ENCODE results near the gene SDS. TPM values are rescaled to one million over a fixed set of nuclear protein-coding genes. Genes with fewer than 3 reads are reported as not detected.

The SDS gene
- total and polyA plus RNA-seq, 2 of the 13 experiments (the other 11 are each of a cell fraction or from before 2014, with no cell fraction given): not detected

DNA sequence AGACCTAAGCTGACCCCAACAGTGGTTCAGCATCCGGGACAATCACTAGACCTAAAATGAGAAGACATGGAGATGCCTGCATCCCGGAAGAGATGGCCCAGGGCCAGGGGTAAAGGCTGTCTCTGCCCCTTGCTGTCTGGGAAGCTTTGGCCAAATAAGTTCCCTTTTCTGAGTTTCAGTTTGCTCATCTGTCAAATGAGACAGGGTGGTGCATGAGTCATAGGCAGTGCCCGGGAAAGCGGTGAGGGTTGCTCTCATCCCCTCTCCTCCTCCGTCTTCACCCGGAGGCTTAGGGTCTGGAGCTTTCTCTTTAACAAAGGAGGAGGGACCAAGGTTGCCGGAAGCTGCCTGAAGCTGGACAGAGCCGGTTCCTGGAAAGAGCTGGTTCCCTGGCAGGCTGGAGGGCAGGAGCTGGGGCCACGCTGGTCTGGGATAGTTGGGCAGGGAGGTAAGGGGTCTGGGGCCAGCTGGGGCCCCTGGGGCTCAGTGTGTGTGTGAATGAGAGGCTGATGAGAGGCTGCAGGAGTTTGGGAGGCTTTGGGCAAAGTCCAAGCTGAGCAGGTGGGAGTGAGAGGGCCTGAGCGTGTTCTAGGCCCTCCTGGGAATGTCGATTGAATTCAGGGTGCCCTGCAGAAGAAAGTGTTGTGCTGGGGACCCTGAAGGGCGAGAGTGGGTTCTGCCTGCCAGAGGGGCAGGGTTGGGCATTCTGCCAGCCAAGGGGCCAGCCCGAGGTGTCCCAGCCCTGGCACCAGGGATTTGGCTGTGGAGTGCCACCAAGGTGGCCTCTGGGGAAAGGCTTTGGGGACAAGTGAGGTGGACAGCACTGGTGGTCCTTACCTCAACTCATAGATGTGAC is 18.6 kb upstream of the SDS start, which contains the start of gene SDSL (continued):
- TF ChIP-seq, protein P1, sequence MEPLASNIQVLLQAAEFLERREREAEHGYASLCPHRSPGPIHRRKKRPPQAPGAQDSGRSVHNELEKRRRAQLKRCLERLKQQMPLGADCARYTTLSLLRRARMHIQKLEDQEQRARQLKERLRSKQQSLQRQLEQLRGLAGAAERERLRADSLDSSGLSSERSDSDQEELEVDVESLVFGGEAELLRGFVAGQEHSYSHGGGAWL (CRISPR knock-in tag; IDR thresholded peaks at IDR 0.05): 0 out of 2 replicates have a peak, but pooled peaks have one; percentile 1
- TF ChIP-seq, protein P2, sequence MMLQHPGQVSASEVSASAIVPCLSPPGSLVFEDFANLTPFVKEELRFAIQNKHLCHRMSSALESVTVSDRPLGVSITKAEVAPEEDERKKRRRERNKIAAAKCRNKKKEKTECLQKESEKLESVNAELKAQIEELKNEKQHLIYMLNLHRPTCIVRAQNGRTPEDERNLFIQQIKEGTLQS (CRISPR knock-in tag; IDR thresholded peaks at IDR 0.05): 0 out of 2 replicates have a peak, but pooled peaks have one; percentile 42
- TF ChIP-seq EHMT2 (IDR thresholded peaks at IDR 0.05; ENCODE audit: borderline replicate concordance, low read depth, low read length) (no peak), SMC3 (IDR thresholded peaks at IDR 0.05; ENCODE audit: low read length) (no peak), ZNF10 (CRISPR knock-in tag; IDR thresholded peaks at IDR 0.05; ENCODE audit: borderline replicate concordance, low read depth) (no peak), ELF1 (CRISPR knock-in tag; IDR thresholded peaks at IDR 0.05) (peak; percentile 65; the same call in 1 of the 2 replicates), BCL6 (CRISPR knock-in tag; IDR thresholded peaks at IDR 0.05) (peak; percentile 96), NFRKB (IDR thresholded peaks at IDR 0.05) (no peak), POLR2G (IDR thresholded peaks at IDR 0.05; ENCODE audit: low read depth, low read length) (peak; percentile 65), ZFX (CRISPR knock-in tag; IDR thresholded peaks at IDR 0.05; ENCODE audit: low read depth) (peak; percentile 57; the same call in 1 of the 2 replicates), SATB2 (CRISPR knock-in tag; IDR thresholded peaks at IDR 0.05) (no peak), ZNF781 (CRISPR knock-in tag; IDR thresholded peaks at IDR 0.05; ENCODE audit: borderline replicate concordance, not compliant biosample characterization) (peak; percentile 18), SKI (IDR thresholded peaks at IDR 0.05; ENCODE audit: partially characterized antibody) (no peak), ZNF75D (CRISPR knock-in tag; IDR thresholded peaks at IDR 0.05; ENCODE audit: borderline replicate concordance) (no peak), RBAK (CRISPR knock-in tag; IDR thresholded peaks at IDR 0.05) (no peak), ZNF326 (CRISPR knock-in tag; IDR thresholded peaks at IDR 0.05; ENCODE audit: borderline replicate concordance) (no peak), ZNF629 (CRISPR knock-in tag; conservative IDR thresholded peaks at IDR 0.05) (no peak)
- TF ChIP-seq, protein P3, sequence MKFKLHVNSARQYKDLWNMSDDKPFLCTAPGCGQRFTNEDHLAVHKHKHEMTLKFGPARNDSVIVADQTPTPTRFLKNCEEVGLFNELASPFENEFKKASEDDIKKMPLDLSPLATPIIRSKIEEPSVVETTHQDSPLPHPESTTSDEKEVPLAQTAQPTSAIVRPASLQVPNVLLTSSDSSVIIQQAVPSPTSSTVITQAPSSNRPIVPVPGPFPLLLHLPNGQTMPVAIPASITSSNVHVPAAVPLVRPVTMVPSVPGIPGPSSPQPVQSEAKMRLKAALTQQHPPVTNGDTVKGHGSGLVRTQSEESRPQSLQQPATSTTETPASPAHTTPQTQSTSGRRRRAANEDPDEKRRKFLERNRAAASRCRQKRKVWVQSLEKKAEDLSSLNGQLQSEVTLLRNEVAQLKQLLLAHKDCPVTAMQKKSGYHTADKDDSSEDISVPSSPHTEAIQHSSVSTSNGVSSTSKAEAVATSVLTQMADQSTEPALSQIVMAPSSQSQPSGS (CRISPR knock-in tag; IDR thresholded peaks at IDR 0.05): no peak
- TF ChIP-seq, protein P4, sequence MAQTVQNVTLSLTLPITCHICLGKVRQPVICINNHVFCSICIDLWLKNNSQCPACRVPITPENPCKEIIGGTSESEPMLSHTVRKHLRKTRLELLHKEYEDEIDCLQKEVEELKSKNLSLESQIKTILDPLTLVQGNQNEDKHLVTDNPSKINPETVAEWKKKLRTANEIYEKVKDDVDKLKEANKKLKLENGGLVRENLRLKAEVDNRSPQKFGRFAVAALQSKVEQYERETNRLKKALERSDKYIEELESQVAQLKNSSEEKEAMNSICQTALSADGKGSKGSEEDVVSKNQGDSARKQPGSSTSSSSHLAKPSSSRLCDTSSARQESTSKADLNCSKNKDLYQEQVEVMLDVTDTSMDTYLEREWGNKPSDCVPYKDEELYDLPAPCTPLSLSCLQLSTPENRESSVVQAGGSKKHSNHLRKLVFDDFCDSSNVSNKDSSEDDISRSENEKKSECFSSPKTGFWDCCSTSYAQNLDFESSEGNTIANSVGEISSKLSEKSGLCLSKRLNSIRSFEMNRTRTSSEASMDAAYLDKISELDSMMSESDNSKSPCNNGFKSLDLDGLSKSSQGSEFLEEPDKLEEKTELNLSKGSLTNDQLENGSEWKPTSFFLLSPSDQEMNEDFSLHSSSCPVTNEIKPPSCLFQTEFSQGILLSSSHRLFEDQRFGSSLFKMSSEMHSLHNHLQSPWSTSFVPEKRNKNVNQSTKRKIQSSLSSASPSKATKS (CRISPR knock-in tag; IDR thresholded peaks at IDR 0.05): no peak
- TF ChIP-seq, protein P5, sequence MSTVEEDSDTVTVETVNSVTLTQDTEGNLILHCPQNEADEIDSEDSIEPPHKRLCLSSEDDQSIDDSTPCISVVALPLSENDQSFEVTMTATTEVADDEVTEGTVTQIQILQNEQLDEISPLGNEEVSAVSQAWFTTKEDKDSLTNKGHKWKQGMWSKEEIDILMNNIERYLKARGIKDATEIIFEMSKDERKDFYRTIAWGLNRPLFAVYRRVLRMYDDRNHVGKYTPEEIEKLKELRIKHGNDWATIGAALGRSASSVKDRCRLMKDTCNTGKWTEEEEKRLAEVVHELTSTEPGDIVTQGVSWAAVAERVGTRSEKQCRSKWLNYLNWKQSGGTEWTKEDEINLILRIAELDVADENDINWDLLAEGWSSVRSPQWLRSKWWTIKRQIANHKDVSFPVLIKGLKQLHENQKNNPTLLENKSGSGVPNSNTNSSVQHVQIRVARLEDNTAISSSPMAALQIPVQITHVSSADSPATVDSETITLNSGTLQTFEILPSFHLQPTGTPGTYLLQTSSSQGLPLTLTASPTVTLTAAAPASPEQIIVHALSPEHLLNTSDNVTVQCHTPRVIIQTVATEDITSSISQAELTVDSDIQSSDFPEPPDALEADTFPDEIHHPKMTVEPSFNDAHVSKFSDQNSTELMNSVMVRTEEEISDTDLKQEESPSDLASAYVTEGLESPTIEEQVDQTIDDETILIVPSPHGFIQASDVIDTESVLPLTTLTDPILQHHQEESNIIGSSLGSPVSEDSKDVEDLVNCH (CRISPR knock-in tag; IDR thresholded peaks at IDR 0.05): no peak
